HG03095 (cell line): ENCODE results near the gene HLA-F.
A peak's percentile ranks its signal among the peaks of the same experiment; 100 is the strongest.

Source experiments
- ATAC-seq: cut with Tn5 transposase; IDR thresholded peaks from one replicate; pipeline ENCODE4 v1.9.1; 2021; ENCODE audit warnings: moderate library complexity; ENCODE audit not compliant: unreplicated experiment

HLA-F gene

DNA sequence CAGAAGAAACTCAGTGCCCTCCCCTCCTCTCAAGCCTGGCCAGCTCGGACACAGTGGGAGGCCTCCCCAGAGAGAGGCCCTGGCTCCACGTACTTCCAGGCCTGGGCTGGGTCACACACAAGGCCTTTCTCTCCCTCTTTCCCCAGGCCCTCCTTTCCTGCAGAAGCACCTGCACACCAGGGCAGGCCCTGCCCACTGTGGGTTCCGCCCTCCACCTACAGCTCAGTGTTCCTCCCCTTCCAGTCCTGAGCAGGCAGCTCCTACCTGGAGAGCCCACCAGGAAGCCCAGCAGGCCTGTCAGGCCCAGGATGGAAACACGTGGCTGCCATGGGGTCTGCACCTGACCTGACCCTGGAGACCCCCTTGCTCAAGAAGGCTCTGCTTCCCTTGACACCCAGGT, 18.9 kb downstream of the HLA-F start:
- no peak for ATAC-seq

DNA sequence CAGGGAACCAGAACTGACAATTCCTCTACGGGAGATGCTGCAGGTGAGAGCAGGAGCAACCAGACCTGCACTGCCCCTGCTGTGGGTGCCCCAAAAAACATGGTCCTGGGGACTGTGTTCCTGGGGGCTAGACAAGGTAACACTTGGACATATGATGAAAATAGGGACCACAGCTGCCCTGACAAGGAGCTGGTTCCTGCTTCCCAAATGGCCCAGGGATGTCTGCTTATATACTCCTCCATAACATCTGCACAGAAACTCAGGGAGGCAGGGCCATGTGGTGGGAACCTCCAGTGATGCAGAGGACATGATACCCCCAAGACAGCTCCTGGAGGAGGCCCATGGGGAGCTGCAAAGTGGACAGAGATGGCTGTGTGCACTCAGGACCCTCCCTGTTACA, 19.8 kb downstream of the HLA-F start:
- ATAC-seq, result no peak

- no peak for ATAC-seq
Measured at GRCh38 chr6:29743568-29743967, 20.3 kb downstream of the HLA-F start.

- ATAC-seq, result no peak
Measured at GRCh38 chr6:29744131-29744530, 20.9 kb downstream of the HLA-F start.

DNA sequence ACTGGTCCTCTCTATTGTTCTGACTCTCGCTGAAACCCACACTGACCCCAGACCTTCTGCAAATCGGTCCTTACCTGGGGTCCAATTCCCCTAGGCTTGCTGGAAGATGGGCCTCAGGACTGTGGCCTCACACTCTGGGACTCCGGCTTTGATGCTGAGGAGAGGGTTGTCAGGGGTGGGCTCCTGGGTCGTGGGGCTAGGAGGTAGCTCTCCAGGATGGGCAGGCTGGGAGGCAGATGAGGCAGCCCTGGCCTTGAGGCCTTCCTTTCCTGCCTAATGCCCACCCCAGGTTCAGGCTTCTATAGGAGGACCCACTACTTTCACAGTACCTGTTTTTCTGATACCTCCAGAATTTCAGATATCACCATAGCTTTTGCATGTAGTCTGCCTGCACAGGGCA, 21.4 kb downstream of the HLA-F start:
- ATAC-seq, result no peak

GRCh38 chr6:29745386-29745785, 22.2 kb downstream of the HLA-F start:
- no peak for ATAC-seq

GRCh38 chr6:29745855-29746449, 22.7 kb downstream of the HLA-F start:
- no peak for ATAC-seq

GRCh38 chr6:29746846-29747687, 23.8 kb downstream of the HLA-F start:
- no peak for ATAC-seq

- ATAC-seq, result no peak
Measured at GRCh38 chr6:29747688-29748250, 24.5 kb downstream of the HLA-F start.

- peak; percentile 67 for ATAC-seq
Measured at GRCh38 chr6:29748391-29749307, 25.4 kb downstream of the HLA-F start.

DNA sequence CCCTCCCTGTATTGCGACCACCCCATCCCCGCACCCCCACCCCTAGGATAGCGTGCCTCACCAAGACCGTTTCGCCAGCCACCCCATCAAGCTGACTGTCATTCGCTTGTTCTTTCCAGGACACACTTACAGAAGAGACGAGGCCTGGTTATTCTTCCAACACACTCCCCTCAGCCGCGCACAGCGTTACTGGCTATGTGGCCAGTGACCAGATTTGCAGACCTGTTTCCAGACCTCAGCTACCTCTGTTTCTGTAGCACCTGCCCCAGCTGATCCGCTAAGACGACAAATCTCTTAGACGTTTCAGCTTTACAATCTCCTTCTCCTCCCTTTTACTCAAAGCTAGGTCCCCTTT, 26.1 kb downstream of the HLA-F start:
- no peak for ATAC-seq

DNA sequence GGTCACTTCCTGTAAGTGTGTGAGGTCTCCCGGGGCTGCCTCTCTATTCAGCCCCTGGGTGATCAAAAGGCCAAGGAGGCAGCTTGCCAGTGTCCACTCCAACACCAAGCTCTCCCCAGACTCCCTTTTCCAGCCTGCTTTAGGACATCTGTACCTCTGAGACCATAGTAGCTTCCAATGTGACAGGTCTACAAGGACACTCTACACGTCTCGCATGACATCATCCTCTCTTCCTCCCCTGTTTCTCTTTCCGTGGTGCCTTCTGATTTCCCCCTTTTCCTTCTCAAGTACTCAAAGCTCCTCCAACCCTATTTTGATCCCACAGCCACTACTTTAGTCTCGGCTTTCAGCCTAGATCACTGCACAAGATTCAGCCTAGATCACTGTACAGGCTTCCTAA, 26.4 kb downstream of the HLA-F start:
- ATAC-seq, result no peak

DNA sequence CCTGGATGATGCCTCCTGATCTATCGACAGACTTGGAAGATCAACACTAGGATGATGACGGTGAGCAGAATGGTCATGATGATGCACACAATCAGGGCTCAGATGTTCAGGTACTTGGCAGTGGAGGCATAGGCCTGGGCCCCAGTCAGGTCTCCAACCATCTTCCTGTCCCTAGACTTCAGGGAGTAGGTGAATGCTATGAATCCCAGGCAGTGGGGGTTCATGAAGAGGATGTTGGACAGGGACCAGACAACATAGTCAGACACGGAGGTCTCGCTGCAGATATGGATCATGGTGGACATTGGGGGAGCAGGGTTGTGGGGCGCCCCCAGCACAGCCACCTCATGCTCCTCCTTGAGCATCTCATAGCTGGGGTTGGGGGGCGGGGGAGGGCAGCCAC, 27.5 kb downstream of the HLA-F start:
- ATAC-seq, result no peak

- no peak for ATAC-seq
Measured at GRCh38 chr6:29751480-29751879, 28.2 kb downstream of the HLA-F start.

DNA sequence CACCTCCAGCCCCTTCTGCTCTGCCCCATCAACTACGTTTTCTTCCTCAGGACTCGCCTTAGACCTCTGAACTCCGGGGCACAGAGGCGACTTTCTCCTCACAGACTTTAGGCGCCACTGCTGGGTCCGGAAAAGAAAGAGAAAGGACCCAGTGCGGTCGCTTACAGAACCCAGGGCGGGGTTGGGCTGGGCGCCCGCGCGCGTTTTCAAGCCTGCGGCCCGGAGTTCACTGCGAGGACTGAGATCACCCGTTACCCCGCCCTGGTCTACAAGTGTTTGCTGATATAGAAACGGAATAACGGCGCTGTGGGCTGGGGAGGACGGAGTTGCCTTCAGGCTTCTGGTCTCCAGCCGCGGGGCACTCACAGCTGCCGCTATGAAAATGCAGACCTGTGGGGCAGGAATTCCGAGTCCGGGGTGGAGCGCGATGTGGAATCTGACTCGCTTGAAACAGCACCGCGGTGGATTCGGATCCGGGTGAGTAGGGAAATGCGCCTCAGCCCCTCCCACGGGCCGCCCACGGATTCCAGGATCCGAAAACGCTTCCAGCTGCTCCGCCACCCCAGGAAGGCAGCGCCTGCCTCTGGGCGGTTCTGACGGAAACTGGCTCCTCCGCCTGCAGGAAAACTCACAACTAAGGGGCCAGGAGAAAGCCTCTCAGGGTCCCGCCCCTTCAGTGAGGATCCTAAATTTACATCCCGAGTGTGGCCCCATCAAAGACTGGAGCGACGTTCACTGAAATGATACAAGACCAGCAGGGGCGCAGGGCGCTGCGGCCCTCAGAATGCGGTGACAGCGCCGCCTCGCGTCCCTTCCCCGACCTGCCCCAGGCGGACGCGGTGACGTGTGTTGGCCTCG, 29.4 kb downstream of the HLA-F start:
- ATAC-seq, result peak; percentile 62

- no peak for ATAC-seq
Measured at GRCh38 chr6:29753309-29753644, 30.0 kb downstream of the HLA-F start.

- no peak for ATAC-seq
Measured at GRCh38 chr6:29755295-29755871, 32.1 kb downstream of the HLA-F start.

DNA sequence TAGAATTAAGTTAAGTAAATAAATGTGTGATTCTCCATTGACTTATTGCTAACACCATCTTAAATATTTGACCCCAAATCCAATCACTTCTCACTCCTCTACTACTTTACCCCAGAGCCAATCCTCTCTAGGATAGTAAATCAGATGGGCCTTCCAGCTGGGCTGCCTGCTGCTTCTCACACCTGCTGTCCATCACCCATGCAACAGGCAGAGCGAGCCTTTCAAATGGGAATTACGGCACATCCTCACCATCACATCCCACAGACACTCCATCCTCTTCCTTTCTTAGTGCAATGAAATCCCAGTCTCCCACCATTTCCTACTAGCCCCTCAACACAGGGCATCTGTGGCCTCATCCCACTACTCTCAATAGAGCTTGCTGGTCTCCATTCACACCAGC, 34.0 kb downstream of the HLA-F start:
- no peak for ATAC-seq

- no peak for ATAC-seq
Measured at GRCh38 chr6:29757701-29758293, 34.6 kb downstream of the HLA-F start.

DNA sequence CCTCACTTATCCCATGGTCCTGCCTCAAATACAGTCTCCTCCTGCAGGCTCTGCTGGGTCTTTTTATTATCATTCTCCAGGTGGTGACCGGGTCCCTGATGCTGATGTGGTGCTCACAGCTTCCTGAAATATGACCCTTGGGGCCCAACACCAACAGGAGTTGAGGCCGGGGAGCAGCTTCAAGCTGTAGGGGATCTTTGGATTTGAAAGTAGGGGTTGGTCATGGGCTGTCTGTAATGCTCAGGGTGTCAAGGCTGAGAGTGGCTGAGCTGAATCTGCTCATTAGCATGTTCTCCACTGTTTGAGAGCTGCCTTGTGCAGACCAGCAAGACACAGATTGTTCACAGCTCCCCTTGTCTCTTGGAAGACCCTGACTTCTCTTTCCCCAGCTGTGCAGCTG, 35.5 kb downstream of the HLA-F start:
- ATAC-seq, result no peak
